Brain microvascular endothelial cell (primary cell): ENCODE measurements around the gene PRRG1.
"Not testable (repeated sequence)": the region's sequence is repeated elsewhere in the genome, so short reads cannot be mapped to it uniquely, and the experiment has no call there.

Experiments
- DNase-seq: peaks from one replicate; pipeline ENCODE4 v3.0.0-alpha.2; 2020
- H3K27ac ChIP-seq: fragments of 250-450 bp; sonication (Bioruptor Pico); 2 replicates; pipeline ENCODE4 v1.5.1; 2020; ENCODE audit warnings: mild to moderate bottlenecking, moderate library complexity
- H3K27me3 ChIP-seq: fragments of 250-450 bp; sonication (Bioruptor Pico); replicated peaks from 2 replicates; pipeline ENCODE4 v1.5.1; 2020; ENCODE audit warnings: mild to moderate bottlenecking
- H3K36me3 ChIP-seq: fragments of 250-450 bp; sonication (Bioruptor Pico); replicated peaks from 2 replicates; pipeline ENCODE4 v1.5.1; 2020; ENCODE audit warnings: mild to moderate bottlenecking
- H3K4me3 ChIP-seq: 2 replicates; pipeline ENCODE4 v1.5.1; 2011; ENCODE audit warnings: low read depth, mild to moderate bottlenecking, control low read depth, low read length, moderate library complexity
- in situ Hi-C: cut with HindIII; loops from 2 replicates; pipeline ENCODE4 v1.10.0; 2017; ENCODE audit warnings: low sequenced_read_pairs, low pct_ligation_motif_present
- TF ChIP-seq, protein P1 (sequence below): IDR thresholded peaks from 2 replicates; pipeline ENCODE4 v1.5.1; 2011; ENCODE audit warnings: low read depth, mild to moderate bottlenecking, moderate library complexity, low read length, control low read depth, inconsistent platforms; ENCODE audit errors: missing control alignments

PRRG1 gene

GRCh38 chrX:37485429-37485828 is 136.3 kb downstream of the PRRG1 start:
- DNase-seq = no peak
- Histone ChIP-seq H3K27ac (no peak overlapping the region), H3K27me3 (no peaks in the 10 kb centered on the region), H3K4me3 (no peak overlapping the region), H3K36me3 (no peaks in the 10 kb centered on the region)
- TF ChIP-seq, protein P1, sequence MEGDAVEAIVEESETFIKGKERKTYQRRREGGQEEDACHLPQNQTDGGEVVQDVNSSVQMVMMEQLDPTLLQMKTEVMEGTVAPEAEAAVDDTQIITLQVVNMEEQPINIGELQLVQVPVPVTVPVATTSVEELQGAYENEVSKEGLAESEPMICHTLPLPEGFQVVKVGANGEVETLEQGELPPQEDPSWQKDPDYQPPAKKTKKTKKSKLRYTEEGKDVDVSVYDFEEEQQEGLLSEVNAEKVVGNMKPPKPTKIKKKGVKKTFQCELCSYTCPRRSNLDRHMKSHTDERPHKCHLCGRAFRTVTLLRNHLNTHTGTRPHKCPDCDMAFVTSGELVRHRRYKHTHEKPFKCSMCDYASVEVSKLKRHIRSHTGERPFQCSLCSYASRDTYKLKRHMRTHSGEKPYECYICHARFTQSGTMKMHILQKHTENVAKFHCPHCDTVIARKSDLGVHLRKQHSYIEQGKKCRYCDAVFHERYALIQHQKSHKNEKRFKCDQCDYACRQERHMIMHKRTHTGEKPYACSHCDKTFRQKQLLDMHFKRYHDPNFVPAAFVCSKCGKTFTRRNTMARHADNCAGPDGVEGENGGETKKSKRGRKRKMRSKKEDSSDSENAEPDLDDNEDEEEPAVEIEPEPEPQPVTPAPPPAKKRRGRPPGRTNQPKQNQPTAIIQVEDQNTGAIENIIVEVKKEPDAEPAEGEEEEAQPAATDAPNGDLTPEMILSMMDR = no peak
- in situ Hi-C loops = no loop called here

DNA sequence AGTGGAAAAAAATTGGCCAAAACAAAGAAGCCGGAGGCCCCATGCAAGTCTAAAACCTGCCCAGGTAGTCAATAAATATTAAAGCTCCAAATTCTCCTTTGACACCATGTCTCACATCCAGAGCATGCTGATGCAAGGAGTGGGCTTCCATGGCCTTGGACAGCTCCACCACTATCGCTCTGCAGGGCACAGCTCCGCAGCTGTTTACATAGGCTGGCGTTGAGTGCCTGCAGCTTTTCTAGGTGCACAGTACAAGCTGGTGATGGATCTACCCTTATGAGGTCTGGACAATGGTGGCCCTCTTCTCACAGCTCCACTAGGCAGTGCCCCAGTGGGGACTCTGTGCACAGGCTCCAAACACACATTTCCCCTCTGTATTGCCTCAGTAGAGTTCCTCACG is 138.1 kb downstream of the PRRG1 start:
- Histone ChIP-seq H3K4me3 (no peak overlapping the region), H3K27ac (no peak overlapping the region), H3K36me3 (no peaks in the 10 kb centered on the region), H3K27me3 (no peaks in the 10 kb centered on the region)
- in situ Hi-C loops = no loop called here
- TF ChIP-seq, protein P1 = no peak
- no peak for DNase-seq

- in situ Hi-C loops = no loop called here
- Histone ChIP-seq H3K4me3 (no peak overlapping the region), H3K36me3 (no peaks in the 10 kb centered on the region), H3K27ac (no peak overlapping the region), H3K27me3 (no peaks in the 10 kb centered on the region)
- no peak for DNase-seq
- TF ChIP-seq, protein P1 = no peak
Measured at GRCh38 chrX:37488323-37488722, 139.2 kb downstream of the PRRG1 start.

DNA sequence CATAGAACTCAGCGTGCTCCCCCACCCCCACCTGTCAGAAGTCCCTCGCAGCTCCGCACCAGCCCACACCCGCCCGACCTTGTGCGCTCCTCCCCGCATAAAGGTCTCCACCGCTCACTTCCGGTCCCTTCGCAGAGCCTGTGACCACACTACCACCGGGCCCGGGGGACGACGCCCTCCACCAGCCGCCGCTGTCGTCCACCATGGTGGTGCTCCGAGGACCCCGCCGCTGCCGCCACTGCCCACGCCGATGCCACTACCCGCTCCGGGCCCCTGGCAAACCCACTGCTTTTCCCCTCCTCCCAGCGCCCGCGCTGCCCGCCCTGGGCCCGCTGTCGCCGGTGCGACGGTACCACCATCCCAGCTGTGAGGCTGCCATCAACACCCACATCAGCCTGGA is 142.5 kb downstream of the PRRG1 start:
- TF ChIP-seq, protein P1 = no peak
- in situ Hi-C loops = no loop called here
- no peak overlapping the region for H3K4me3 ChIP-seq
- no peak for DNase-seq
- H3K27me3 ChIP-seq = no peaks in the 10 kb centered on the region
- H3K36me3 ChIP-seq = no peaks in the 10 kb centered on the region
- H3K27ac ChIP-seq = no peak overlapping the region

- TF ChIP-seq, protein P1 = peak; percentile 30
- H3K27me3 ChIP-seq, H3K27ac ChIP-seq, DNase-seq, in situ Hi-C loops, H3K4me3 ChIP-seq, H3K36me3 ChIP-seq: not testable (repeated sequence)
Measured at GRCh38 chrX:37495760-37496159, 146.6 kb downstream of the PRRG1 start.

DNA sequence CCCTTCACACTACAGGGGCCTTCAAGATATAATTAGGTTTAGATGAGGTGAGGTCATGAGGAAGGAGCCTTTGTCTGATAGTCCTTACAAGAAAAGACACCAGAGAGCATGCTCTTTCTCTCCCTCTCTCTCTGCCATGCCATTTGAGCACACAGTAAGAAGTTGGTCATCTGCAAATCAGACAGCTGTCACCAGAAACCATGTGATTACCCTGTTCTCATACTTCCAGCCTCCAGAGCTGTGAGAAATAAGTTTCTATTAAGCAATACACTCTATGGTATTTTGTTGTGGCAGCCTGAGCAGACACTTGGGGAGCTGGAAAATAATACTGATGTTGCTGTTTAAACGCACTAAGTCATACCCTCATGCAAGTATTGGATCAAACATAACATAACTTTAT is 148.0 kb downstream of the PRRG1 start:
- H3K36me3 ChIP-seq, H3K4me3 ChIP-seq, DNase-seq, H3K27me3 ChIP-seq, H3K27ac ChIP-seq, in situ Hi-C loops: not testable (repeated sequence)

DNA sequence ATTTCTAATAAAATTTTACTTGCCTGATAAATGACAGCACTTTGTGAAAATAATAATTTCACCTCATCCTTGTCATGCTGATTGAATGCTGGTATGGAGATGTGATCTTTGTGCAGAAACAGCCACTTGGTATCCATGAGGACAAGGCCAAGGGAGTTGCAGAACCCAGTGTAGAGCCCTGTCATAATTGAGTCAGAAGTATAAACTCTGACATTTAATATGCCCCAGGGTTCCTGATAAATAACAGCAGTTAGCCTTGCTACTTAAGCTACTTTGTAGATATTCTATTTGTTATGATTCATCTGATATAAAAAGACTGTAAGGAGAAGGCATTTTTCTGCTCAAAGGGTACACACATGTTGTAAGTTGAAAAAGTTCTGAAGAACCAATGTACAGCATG is 149.2 kb downstream of the PRRG1 start:
- H3K36me3 ChIP-seq, DNase-seq, H3K27me3 ChIP-seq, in situ Hi-C loops, H3K27ac ChIP-seq, H3K4me3 ChIP-seq: not testable (repeated sequence)

DNA sequence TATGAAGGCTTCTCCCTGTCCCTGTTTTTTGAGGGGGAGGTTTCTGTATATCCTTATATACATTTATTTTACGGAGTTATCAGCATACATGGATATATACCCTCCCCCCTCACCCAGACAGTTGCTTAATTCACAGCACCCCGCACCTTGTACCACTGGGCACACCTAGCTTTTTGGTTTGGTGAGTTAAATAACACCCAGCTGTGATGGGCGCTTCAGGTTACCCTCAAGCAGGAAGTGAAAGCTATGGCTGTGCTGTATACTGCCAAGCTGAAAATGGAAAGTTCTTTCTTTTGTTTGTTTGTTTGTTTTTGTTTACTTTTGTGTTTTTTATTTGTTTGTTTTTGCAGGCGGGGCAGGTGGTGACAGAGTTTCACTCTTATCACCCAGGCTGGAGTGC is 150.5 kb downstream of the PRRG1 start:
- in situ Hi-C loops, H3K36me3 ChIP-seq, H3K4me3 ChIP-seq, H3K27me3 ChIP-seq, H3K27ac ChIP-seq, DNase-seq: not testable (repeated sequence)
